ENCODE measurements around the gene SURF2.
"Not testable (repeated sequence)": the region's sequence is repeated elsewhere in the genome, so short reads cannot be mapped to it uniquely, and the experiment has no call there.

SURF2 gene

DNA sequence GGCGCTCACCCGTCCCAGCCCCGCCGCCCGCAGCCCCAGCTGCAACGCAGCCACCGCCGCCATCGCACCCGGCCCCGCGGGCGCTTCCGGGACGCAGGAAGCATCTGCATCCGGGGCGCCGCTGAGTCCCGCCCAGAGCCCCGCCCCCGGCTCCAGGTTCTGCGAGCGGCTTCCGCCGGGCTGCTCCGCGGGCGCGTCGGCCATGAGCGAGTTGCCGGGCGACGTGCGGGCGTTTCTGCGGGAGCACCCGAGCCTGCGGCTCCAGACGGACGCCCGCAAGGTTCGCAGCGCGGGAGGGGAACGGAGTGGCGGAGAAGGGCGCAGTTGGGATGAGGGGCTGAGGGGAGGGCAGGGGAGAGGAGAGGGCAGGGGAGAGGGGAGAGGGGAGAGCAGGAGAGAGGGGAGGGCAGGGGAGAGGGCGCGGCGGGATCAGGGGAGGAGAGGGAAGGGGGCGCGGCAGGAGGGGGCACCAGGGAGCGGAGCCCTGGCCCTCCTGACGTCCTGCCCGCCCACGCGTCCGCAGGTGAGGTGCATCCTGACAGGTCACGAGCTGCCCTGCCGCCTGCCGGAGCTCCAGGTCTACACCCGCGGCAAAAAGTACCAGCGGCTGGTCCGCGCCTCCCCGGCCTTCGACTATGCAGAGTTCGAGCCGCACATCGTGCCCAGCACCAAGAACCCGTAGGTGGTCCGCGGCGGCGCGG is at the start of gene SURF2, which contains the start of gene SURF1:
SURF2 (plus strand) TSS at position 160 of the 701 bp plus-strand sequence; CDS start at position 203, 43 bp downstream.
SURF1 (minus strand) TSS at position 97 of the 701 bp plus-strand sequence; CDS start at position 63, 34 bp downstream.
- DNase-seq (ENCODE audit: low read depth in 2 of 2): peak; percentile 74 to 80

DNA sequence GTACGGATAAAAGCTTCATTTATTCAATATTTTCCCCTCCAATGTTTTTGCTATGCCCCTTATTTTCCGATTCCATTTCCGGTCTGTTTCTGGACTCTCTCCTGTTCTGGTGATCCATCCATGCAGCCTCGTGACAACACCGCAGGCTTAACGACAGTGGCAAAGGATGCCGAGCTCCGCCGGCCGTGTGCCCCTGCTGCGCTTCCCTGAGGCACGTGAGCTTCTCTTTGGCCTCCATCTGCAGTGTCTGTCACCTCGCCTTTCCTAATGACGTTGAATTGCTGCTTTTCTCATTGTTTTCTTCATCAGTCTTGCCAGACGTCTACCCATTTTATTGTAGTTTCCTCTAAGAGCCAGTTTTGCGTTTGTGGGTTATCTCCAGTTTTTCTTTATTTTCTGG is 49.0 kb upstream of the SURF2 start:
- DNase-seq (ENCODE audit: low read depth in 2 of 2): no peak

DNA sequence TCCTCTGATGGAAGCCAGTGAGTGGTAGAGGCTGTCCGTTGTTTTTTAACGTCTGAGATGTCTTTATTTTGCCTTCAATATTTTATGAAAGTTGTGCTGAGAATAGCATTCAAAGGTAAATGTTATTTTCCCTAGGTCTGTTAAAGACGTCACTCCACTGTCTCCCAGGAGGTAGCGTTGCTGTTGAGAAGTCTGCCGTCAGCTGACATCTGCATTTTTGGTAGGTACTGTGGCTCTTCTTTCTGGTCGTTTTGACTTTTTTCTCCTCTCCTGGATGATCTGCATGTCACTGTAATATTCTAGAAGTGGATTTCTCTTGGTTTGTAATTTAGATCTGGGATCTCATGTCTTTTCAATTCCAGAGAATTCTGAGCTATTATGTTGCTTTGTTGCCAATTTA is 46.7 kb upstream of the SURF2 start:
- DNase-seq (ENCODE audit: low read depth in 2 of 2): no peak

DNA sequence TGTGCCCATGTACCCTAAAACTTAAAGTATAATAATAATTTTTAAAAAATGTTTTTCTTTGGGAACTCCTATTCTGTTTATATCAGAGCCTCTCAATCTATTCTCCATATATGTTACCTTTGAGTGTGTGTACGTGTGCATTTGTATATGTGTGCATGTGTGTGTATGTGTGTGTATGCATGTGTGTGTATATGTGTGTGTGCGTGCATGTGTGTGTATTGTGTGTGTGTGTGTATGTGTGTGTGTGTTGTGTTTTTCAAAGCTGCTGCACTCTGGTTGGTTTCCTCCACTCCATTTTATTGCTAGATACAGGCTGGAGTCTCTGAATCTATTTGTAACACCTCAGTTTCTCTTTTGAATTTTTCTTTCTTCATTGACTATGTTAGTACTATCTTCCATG is 40.4 kb upstream of the SURF2 start:
- no peak for DNase-seq (ENCODE audit: low read depth in 2 of 2)

DNA sequence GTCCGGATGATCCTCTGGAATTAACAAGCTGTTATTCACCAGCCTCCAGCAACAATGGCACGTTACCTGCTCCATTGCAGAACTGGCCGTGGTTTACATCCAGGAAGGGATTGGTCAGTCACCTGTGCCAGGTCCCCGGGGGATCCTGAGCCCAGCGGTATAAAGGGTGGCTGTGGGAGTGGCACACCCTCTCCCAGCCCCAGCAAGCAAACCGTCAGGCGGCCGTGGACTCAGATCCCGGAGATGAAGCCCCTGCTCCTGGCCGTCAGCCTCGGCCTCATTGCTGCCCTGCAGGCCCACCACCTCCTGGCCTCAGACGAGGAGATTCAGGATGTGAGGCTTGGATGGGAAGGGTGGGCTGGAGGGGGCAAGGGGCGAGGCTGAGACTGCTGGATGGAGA is 38.8 kb upstream of the SURF2 start:
- DNase-seq (ENCODE audit: low read depth in 2 of 2): not testable (repeated sequence)

DNA sequence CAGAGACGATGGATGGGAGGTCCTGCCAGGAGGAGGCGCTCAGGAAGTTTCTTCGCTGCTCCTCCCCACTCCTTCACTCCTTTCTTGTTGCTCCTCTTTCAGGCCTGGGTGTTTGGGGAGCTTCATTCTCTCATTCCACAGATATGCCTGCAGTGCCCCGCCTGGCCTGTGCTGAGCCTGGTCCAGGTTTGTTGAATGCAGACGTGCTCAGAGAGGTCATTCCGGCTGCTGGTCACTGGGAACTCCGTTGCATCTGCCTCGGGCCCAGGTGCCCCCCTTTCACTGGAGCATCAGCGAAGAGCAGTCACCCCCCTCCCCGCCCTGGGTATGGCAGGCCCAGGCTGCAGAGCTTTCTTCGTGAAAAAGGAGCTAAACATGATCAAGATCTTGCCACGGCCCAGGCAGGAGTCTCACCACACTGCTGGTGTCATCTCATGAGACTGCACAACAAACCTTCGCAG is 35.9 kb upstream of the SURF2 start:
- no peak for DNase-seq (ENCODE audit: low read depth in 2 of 2)

DNA sequence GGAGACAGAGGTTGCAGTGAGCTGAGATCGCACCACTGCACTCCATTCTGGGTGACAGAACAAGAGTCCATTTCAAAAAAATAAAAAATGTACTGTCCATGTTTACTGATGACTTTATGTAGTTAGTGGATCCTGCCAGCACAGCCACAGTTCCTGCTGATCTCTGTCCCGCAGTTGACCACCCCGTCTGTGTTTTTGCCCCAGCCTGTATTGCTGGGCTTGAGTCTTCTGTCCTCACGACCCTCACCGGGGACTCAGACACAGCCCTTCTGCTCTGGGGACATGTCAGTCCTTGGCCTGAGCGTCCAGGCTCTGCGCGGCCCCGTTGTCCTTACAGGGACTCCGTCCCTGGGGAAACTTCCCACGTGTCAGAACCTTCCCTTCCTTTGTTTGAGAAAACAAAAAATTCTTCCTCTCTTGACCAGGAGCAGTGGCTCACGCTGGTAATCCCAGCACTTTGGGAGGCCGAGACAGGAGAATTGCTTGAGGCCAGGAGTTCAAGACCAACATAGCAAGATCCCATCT is 34.9 kb upstream of the SURF2 start:
- no peak for DNase-seq (ENCODE audit: low read depth in 2 of 2)

DNA sequence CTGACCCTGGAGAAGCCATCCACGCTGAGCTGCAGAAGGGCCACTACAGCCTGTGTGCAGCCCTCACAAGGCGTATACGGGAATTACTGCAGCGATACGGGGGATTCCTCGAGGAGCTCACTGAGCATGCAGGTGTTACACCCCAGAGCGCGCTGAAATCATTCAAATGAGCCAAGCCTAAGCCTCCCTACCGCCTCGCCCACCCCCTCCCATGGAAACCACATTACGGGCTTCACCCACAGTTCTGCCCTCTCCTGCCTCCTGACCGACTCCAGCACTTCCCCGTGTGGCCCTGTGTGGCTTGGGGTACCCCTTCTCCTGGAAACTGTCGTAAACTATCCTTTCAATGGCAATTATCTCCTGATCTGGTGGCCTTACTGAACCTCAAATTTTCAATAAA is 33.6 kb upstream of the SURF2 start:
- DNase-seq (ENCODE audit: low read depth in 2 of 2): no peak

DNA sequence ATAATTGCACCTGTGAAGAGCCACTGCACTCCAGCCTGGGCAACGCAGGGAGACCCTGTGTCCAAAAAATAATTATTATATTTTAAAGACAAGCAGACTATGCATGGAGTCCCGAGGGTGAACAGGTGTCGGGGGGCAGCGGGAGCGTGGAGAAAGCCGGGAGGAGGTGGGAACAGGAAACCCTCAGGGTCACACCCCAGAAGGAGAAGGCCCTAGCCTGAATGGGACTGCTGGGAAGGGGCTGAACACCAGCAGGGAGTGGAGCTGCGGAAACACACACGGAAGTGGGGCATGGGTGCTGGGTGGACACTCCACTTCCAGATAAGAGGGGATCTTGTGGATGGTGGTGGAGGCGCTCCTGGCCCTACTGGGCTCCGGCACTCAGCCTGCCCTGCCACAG is 33.1 kb upstream of the SURF2 start:
- DNase-seq (ENCODE audit: low read depth in 2 of 2): no peak

DNA sequence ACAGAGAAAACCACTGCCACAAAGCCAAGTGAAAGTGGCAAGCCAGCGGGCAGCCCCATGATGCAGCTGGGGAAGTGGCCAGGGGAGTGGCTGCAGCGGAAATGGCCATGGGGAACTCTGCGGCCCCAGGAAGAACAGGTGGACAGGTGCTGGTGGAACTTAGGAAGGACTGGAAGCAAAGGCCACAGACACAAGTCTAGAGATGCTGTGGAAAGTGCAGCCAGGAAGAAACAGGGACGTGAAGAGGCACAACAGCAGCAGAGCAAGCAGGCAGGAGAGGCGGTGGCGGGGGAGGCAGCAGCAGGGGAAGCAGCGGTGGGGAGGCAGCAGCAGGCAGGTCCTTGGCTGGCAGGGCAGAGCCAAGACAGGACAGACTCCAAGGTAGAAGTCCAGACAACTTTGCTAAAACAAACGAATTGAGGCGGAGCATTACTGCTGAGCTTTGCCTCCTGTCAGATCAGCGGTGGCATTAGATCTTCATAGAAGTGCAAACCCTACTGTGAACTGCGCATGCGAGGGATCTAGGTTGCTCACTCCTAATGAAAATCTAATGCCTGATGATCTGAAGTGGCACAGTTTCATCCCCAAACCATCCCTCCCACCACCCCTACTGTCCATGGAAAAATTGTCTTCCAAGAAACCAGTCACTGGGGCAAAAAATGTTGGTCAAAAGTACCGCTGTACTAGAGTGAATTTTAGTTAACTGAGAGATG is 32.2 kb upstream of the SURF2 start:
- no peak for DNase-seq (ENCODE audit: low read depth in 2 of 2)

DNA sequence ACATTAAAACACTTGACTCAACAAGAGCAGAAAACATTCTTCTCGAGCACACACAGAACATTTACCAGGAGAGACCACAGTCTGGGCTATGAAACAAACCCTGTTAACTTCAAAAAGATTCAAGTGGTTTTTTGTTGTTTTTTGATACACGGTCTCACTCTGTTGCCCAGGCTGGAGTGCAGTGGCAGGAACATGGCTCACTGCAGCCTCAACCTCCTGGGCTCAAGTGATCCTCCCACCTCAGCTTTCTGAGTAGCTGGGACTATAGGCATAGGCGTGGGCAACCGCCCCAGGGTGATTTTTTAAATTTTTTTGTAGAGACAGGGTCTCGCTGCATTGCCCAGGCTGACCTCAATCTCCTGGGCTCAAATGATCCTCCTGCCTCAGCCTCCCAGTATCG is 29.3 kb upstream of the SURF2 start:
- not testable (repeated sequence) for DNase-seq (ENCODE audit: low read depth in 2 of 2)

DNA sequence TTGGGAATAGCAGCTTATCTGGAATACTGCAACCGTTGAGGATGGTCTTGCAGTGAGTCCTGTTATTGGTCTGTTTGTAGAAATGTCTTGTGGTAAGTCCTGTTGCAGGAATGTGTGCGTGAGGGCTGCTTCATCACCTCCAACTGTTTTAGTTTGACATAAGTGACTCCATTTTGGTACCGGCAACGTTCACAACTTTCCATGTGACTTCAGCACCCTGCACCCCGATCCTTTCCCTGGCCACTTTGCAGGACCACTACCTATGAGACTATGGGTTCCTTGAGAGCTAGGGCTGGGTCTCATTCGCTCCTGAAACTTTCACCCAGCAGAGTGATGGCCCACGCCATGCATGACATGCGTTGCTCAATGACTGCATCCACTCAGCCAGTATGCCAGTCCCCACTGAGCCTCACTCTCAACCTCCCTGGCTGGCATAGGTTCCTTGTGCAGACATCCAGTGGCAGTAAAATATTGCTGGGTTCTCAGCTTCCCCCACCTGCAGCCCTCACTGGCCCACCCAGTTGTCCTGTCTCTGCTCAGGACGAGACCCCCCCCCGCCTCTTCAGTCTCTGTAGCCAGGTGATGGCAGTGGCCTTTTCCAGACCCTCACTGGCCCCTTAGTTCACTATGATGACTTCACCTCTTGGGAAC is 28.4 kb upstream of the SURF2 start:
- no peak for DNase-seq (ENCODE audit: low read depth in 2 of 2)

DNA sequence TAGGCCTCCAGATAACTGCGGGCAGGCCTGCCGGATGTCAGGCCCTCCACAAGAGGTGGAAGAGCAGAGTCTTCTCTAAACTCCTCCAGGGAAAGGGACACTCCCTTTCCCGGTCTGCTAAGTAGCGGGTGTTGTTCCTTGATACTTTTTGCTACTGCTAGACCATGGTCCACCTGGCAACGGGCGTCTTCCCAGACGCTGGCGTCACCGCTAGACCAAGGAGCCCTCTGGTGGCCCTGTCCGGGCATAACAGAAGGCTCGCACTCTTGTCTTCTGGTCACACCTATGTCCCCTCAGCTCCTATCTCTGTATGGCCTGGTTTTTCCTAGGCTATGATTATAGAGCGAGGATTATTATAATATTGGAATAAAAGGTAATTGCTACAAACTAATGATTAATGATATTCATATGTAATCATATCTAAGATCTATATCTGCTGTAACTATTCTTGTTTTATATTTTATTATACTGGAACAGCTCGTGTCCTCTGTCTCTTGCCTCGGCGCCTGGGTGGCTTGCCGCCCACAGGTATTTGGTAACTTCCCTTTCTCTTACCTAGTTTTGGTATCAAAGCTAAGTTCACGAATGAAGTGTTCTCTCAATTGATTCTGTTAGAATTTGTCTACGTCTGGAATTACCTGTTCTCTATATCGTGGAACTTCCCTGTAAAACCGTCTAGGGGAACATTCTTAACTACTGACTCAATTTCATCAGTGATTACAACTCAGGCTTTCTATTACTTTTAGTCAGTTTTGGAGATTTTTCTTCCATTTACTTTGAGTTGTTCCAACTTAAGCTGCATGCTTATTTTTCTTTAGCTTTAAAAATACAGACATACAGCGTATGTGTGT is 26.8 kb upstream of the SURF2 start:
- DNase-seq (ENCODE audit: low read depth in 2 of 2): not testable (repeated sequence)

DNA sequence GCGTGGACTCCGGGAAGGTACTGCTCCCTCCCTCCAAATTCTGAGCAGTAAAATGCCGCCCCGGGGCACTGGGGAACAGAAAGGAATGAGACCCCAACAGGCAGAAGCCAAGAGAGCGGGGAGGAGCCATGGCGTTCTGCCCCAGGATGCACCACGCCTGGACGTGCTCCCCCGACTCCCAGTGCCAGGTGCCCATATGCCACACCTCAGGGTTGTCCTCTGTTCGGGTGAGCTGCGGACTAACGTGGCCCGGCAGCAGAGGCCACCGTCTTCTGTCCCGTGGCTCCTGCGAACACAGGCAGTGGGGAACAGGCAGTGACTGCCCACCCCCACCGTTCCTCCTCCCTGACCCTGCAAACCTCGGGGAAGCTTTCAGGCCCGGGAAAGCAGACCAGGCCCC is 25.1 kb upstream of the SURF2 start:
- no peak for DNase-seq (ENCODE audit: low read depth in 2 of 2)

DNA sequence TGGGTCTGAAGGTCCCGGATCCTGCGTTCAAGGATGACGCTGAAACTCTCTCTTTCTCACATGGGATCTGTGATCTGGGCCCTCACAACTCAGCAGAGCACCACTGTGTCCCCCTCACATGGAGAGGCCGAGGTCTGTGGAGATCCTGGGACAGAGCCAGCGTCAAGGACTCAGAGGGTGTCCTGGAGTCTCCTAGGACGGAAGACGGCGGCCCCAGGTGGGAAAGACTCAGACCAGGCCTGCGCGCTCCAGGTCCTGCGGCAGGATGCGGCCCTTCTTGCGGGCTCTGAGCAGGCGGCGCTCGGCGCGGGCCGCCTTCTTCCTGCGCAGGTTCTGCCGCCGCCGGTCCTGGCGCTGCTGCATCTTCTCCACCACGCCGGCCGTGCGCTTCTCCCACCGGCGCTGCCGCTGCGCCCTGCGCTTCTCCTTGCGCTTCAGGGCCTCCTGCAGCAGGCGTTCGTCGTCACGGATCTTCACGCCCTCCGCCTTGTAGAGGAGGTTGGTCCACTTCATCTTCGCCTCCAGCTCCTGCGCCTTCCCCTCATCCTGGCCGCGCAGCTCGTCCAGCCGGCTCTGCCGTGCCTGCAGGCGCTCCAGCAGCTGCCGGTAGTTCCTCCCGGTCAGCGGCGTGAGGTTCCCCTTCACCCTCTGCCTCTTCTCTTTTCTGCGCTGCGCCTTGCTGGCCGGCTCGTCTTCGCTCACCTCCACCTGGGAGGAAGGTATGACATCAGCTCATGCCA is 24.5 kb upstream of the SURF2 start:
- no peak for DNase-seq (ENCODE audit: low read depth in 2 of 2)

DNA sequence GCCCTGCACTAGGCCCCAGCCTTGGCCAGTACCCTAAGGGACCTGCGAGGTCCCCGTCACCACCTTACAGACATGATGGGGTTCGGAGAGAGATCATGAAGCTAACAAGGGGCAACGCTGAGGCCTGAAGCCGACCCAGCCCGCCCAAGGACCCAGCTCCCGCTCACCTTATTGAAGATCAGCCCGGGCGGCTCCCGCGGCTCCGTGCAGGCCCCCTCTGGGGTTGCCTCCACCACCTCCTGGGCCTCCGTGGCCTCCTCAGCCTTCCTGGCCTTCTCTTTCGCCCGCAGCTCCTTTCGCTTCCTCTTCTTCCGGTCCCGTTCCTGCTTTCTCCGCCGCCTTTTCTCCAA is 24.0 kb upstream of the SURF2 start:
- DNase-seq (ENCODE audit: low read depth in 2 of 2): no peak

DNA sequence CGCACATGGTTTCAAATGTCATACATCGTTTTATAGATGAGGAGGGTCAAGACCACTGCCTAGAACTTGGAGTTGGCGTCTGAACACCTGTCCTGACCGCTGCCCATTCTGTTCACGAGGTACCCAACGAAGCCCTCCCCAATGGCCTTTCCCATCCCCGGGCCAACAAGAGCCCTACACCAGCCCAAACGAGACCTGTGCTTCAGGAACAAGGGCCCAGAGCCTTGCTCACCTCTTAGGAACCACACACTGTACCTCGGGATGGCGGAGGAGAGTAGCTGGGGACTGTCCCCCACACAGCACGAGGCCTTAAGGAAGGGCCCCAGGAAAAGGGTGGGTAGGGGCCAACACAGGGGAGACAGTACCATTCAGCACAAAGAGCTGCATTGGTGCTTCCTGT is 23.3 kb upstream of the SURF2 start:
- no peak for DNase-seq (ENCODE audit: low read depth in 2 of 2)

DNA sequence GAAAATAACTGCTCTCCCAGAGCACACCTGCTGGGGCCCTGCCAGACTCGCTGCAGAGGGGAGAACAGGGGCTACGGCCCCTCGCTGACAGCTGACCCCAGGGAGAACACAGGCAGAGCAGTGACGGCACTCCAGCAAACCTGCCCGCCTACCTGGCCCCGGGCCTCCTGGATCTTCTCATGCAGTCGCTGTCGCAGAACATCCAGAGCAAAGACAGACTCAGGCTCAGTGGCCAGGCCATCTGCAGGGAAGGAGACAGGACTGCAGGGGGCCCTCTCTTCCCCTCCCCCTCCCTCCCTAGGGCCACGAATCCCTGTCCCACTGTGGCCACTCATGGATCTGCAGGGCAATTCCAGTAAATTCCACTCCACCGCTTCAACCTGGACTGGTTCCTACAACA is 22.8 kb upstream of the SURF2 start:
- DNase-seq (ENCODE audit: low read depth in 2 of 2): no peak

DNA sequence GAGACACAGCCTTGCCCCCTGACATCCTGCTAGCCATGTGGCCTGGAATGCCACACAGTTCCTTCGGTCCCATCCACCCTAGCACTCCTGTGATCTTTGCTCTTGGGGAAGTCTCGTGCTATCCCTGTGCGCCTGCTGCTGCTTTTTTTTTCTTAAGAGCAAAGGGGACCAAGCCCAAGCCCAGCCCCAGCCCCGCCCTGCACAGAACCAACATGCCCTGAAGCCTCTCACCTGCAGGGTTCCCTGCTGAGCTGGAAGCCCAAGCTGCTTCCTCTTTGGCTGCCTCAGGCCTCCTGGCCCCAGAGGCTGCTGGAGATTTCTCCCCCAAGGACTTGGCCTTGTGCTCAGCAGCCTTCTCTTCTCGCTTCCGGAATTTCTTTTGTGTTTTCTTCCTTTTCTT is 22.2 kb upstream of the SURF2 start:
- no peak for DNase-seq (ENCODE audit: low read depth in 2 of 2)

DNA sequence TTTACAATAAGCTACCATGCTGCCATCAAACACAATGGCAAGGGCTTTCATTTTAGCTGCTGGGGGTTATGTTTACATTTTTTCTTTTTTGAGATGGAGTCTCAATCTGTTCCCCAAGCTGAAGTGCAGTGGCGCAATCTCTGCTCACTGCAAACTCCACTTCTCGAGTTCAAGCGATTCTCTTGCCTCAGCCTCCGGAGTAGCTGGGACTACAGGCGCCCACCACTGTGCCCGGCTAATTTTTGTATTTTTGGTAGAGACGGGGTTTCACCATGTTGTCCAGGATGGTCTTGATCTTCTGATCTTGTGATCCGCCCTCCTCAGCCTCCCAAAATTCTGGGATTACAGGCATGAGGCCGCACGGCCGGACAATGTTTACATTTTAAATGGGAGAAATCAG is 21.5 kb upstream of the SURF2 start:
- DNase-seq (ENCODE audit: low read depth in 2 of 2): not testable (repeated sequence)

Data from stimulated activated CD8-positive, alpha-beta memory T cell treated with anti-CD3 and anti-CD28 coated beads, Interleukin-15, amount 100 ng/mL, for 4 hours (primary cell).